SU-DHL-6 (cell line): ENCODE results near the gene GLYATL1.

Experiments used
- H2AFZ ChIP-seq: fragments of 200-600 bp; sonication (generic); 2 replicates; pipeline ENCODE4 v1.6.1; 2014; ENCODE audit warnings: low read depth, mild to moderate bottlenecking, moderate library complexity, mixed read lengths, antibody characterized with exemption, low read length; ENCODE audit not compliant: severe bottlenecking
- H3F3A ChIP-seq: fragments of 200-600 bp; shearing (Covaris generic); 2 replicates; pipeline ENCODE4 v1.6.0; 2016; ENCODE audit warnings: antibody characterized with exemption, mild to moderate bottlenecking; ENCODE audit not compliant: insufficient read depth
- H3K27ac ChIP-seq: fragments of 200-600 bp; sonication (generic); 2 replicates; pipeline ENCODE4 v1.5.1; 2016; ENCODE audit warnings: low read depth, mild to moderate bottlenecking, low read length, moderate library complexity, mixed read lengths
- H3K27me3 ChIP-seq: fragments of 200-600 bp; sonication (generic), shearing (Covaris generic); 2 replicates; pipeline ENCODE4 v1.6.0; 2014; ENCODE audit warnings: mild to moderate bottlenecking, low read length
- H3K36me3 ChIP-seq: fragments of 200-600 bp; sonication (generic); 2 replicates; pipeline ENCODE4 v1.6.1; 2014; ENCODE audit warnings: mild to moderate bottlenecking, low read length, mixed read lengths
- H3K4me2 ChIP-seq: fragments of 300-600, 200-600 bp; shearing (Covaris generic), sonication (generic); 2 replicates; pipeline ENCODE4 v1.6.0; 2014; ENCODE audit warnings: low read length, low read depth, mild to moderate bottlenecking; ENCODE audit not compliant: poor library complexity, severe bottlenecking
- H3K4me3 ChIP-seq: fragments of 200-600 bp; sonication (generic); 2 replicates; pipeline ENCODE4 v1.5.1; 2014; ENCODE audit warnings: antibody characterized with exemption, low read length, mild to moderate bottlenecking, mixed read lengths; ENCODE audit not compliant: insufficient read depth, poor library complexity, severe bottlenecking
- H3K79me2 ChIP-seq: fragments of 200-600 bp; sonication (generic); 2 replicates; pipeline ENCODE4 v1.6.1; 2014; ENCODE audit warnings: mild to moderate bottlenecking, low read length, moderate library complexity; ENCODE audit not compliant: insufficient read depth
- H3K9ac ChIP-seq: fragments of 200-600 bp; sonication (generic); 2 replicates; pipeline ENCODE4 v1.7.0; 2014; ENCODE audit warnings: mild to moderate bottlenecking, low read length
- H3K9me2 ChIP-seq: fragments of 200-600 bp; sonication (generic); replicated peaks from 2 replicates; pipeline ENCODE4 v1.6.1; 2014; ENCODE audit warnings: low read length; ENCODE audit not compliant: insufficient read depth
- H3K9me3 ChIP-seq: fragments of 200-600 bp; sonication (generic); 2 replicates; pipeline ENCODE4 v1.6.1; 2014; ENCODE audit warnings: low read length, mixed read lengths; ENCODE audit not compliant: insufficient read depth
- H4K20me1 ChIP-seq: fragments of 200-600 bp; sonication (generic); 2 replicates; pipeline ENCODE4 v1.6.1; 2014; ENCODE audit warnings: low read depth, mild to moderate bottlenecking, antibody characterized with exemption, low read length, moderate library complexity, mixed read lengths
- EZH2phosphoT487 ChIP-seq: fragments of 200-600 bp; sonication (generic), shearing (Covaris generic); conservative IDR thresholded peaks from 2 replicates; pipeline ENCODE4 v1.6.1; 2018; ENCODE audit warnings: mild to moderate bottlenecking, antibody characterized with exemption, low read length, moderate library complexity, mixed read lengths
- TF ChIP-seq, protein P1 (sequence below): fragments of 200-600 bp; sonication (generic); IDR thresholded peaks from one replicate; pipeline ENCODE4 v1.5.1; 2017; ENCODE audit warnings: antibody characterized with exemption, mild to moderate bottlenecking, low read length, moderate library complexity; ENCODE audit not compliant: insufficient read depth, poor library complexity, severe bottlenecking

GLYATL1 gene

DNA sequence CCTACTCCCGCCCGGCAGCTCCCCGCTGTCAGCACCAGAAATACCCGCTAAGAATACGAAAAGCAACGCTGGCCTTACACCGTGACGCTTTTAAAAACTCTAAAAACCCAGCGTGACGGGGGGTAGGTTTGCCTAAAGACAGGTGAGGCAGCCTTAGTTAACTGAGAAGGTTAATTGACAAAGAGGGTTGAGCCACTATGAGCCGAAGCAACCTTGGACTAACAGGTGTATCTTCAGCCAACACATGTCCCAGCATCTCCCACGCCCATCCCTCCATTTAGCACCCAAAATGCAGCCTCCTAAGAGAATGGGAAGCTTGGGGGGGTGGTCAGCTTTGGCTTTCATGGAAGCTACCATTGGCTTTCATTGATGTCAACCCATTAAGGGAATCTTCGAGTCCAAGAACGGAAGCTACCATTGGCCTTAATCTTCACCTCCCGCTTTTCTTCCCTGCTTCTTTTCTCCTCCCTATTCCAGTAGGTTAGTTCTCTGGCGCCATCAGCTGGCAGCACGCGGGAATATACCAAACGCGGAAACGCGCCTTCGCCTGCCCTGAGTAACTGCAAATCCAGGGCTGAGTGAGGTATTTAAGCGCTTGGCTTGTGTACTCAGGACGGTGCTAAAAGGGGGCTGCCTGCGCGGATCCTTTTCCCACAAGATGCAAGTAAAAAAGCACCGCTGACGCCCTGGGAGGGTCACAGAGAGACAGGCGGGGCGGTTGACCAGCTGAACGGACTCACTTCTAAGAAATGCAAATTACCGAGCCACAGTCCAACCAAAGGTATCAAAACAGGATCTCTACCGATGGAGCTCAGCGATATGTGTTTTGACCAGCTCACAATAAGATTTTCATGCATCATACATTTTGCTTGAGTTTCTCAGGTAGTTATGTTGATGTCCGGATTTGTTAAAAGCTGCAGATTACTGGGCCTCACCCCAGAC is 38.5 kb upstream of the GLYATL1 start:
- Histone ChIP-seq H3K4me3 (no peak overlapping the region), H3K27me3 (no peaks in the 10 kb centered on the region), H3K36me3 (no peaks in the 10 kb centered on the region), H2AFZ (no peak overlapping the region), H3K79me2 (no peaks in the 10 kb centered on the region), H3F3A (no peaks in the 10 kb centered on the region), H4K20me1 (no peaks in the 10 kb centered on the region), H3K4me2 (no peak overlapping the region), H3K27ac (no peak overlapping the region), H3K9me2 (no peaks in the 10 kb centered on the region), H3K9me3 (no peaks in the 10 kb centered on the region), H3K9ac (no peak overlapping the region)
- TF ChIP-seq, protein P1, sequence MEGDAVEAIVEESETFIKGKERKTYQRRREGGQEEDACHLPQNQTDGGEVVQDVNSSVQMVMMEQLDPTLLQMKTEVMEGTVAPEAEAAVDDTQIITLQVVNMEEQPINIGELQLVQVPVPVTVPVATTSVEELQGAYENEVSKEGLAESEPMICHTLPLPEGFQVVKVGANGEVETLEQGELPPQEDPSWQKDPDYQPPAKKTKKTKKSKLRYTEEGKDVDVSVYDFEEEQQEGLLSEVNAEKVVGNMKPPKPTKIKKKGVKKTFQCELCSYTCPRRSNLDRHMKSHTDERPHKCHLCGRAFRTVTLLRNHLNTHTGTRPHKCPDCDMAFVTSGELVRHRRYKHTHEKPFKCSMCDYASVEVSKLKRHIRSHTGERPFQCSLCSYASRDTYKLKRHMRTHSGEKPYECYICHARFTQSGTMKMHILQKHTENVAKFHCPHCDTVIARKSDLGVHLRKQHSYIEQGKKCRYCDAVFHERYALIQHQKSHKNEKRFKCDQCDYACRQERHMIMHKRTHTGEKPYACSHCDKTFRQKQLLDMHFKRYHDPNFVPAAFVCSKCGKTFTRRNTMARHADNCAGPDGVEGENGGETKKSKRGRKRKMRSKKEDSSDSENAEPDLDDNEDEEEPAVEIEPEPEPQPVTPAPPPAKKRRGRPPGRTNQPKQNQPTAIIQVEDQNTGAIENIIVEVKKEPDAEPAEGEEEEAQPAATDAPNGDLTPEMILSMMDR: peak; percentile 44
- TF ChIP-seq EZH2phosphoT487: no peak

DNA sequence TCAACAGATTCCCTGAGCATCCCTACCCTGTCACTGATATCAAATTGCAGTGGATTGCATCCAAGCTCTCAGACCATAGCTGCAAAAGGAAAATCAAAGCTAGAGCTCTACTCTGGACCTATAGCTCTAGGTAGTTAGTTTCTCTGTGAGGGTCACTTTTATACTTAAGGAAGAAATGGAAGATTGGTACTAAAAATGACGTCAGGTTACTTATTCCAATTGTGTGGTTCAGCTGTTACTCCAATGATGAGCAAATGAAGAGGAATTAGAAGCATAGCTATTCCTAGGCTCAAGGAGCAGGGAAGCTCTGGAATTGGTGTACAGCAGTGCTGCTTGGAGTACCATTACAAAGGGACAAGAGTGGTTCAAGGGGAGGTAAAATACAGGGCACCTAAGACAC is 36.4 kb upstream of the GLYATL1 start:
- Histone ChIP-seq H3K36me3 (no peaks in the 10 kb centered on the region), H3K9me3 (no peaks in the 10 kb centered on the region), H3K4me2 (no peak overlapping the region), H4K20me1 (no peaks in the 10 kb centered on the region), H3K27ac (no peak overlapping the region), H3K9me2 (no peaks in the 10 kb centered on the region), H2AFZ (no peak overlapping the region), H3K4me3 (no peak overlapping the region), H3K79me2 (no peaks in the 10 kb centered on the region), H3K9ac (no peak overlapping the region), H3K27me3 (no peaks in the 10 kb centered on the region), H3F3A (no peaks in the 10 kb centered on the region)
- TF ChIP-seq, protein P1: no peak

DNA sequence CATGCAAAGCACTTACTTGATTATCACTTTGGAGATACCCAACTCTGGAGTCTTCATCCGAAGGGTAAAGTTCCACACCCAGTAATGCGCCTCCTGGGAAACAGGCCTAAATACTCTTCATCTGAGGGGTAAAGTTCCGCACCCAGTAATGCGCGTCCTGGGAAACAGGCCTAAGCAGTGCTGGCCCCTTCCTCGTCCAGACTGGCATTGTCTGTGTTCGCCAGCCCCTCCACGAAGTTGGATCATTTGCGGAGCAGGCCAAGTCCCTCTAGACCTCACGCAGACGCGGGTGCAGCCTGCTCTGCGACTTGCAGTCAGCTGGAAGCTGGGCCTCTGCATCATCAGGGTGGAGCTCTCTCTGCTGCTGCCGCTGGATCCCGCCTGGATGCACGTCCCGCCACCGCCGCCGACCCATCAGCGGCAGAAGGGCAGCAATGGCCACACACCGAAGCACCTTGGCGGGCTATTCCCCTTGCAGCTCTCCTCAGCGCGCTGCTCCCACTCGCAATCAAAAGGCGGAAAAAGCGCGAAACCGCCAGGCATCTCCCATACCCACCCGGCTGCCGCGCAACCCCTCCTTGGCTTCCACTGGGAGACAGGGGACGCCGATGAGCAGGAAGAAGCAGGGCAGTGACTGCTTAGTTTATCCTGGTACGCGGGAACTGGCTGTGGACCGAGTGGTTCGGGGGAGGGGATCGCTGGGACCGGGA is 34.1 kb upstream of the GLYATL1 start:
- Histone ChIP-seq H3K27me3 (no peaks in the 10 kb centered on the region), H2AFZ (no peak overlapping the region), H3K9me3 (no peaks in the 10 kb centered on the region), H3F3A (no peaks in the 10 kb centered on the region), H3K4me3 (no peak overlapping the region), H4K20me1 (no peaks in the 10 kb centered on the region), H3K9me2 (no peaks in the 10 kb centered on the region), H3K27ac (no peak overlapping the region), H3K9ac (no peak overlapping the region), H3K36me3 (no peaks in the 10 kb centered on the region), H3K4me2 (no peak overlapping the region), H3K79me2 (no peaks in the 10 kb centered on the region)
- TF ChIP-seq, protein P1: no peak
- TF ChIP-seq EZH2phosphoT487: no peak
